ENCODE measurements around the gene SLC16A7. TPM values are rescaled to one million over a fixed set of nuclear protein-coding genes. Genes with fewer than 3 reads are reported as not detected.

Gene SLC16A7
- total and polyA plus RNA-seq, 2 of the 8 experiments (the other 6 are each of a cell fraction or from before 2014, with no cell fraction given) = 0.74 to 4.3 TPM

DNA sequence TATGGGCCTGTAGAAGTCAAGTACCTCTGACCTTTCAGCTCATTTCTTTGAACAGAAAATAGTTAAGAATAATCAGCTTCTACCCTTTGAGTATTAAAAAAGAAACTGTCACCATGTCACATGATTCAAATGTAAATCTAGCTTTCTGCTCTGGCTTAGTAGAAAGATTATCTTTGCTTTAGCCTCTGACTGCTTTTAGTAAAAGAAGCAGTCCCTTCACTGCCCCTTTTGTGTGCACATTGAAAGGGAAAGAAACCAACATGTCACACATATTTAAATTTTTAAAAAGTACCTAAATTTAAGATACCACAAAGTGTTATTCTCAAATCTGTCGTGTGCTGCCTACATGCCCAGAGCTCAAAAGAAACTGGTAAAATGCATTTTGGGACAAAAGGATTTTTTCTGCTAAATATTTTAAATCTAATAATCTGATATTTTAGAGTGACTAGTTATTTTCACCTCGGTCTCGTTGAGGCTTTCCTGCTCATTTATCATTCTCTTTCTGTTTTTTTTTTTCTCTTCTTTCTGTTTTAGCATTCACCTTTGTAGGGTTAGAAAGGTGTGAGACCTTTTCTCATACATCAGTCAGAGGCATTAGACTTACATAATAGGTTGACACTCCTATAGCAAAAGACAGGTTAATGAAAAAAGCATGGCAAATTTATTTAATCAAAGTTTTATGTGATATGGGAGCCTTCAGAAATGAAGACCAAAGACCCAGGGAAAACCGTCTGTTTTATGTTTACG is 41.3 kb downstream of the SLC16A7 start (continued):
- TF ChIP-seq CHD7 (IDR thresholded peaks at IDR 0.05; ENCODE audit: insufficient replicate concordance, low read length) = no peak

All from H1 (cell line).